ENCODE data around the gene GPR156.

DNA sequence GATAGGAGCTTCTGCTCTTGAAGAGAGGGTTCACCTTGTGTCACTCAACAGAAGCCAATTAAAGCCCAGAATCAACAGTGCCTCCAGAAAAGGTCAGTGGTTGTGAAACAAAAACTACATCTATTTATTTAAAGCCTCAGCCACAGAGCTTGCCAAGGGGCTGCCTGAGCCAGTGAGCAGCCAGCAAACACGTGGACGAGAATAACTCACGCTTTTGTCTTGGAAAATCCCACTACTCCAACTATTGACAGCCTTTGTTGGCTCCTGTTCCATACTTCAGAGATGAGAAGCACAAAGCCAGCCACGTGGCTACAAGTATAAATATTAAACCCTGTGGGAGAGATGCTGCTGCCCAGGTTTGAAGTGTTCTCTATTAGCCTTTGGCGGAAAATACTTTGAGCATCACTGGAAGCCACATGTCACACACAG, 10.3 kb downstream of the GPR156 start:
- TF ChIP-seq, protein P1, sequence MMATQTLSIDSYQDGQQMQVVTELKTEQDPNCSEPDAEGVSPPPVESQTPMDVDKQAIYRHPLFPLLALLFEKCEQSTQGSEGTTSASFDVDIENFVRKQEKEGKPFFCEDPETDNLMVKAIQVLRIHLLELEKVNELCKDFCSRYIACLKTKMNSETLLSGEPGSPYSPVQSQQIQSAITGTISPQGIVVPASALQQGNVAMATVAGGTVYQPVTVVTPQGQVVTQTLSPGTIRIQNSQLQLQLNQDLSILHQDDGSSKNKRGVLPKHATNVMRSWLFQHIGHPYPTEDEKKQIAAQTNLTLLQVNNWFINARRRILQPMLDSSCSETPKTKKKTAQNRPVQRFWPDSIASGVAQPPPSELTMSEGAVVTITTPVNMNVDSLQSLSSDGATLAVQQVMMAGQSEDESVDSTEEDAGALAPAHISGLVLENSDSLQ (IDR thresholded peaks at IDR 0.05), result no peak
- TF ChIP-seq SUZ12 (IDR thresholded peaks at IDR 0.05) (no peak), BHLHE40 (IDR thresholded peaks at IDR 0.05; ENCODE audit: borderline replicate concordance) (no peak), SP1 (IDR thresholded peaks at IDR 0.05) (no peak), ARNT (IDR thresholded peaks at IDR 0.05) (no peak), FOXA1 (IDR thresholded peaks at IDR 0.05) (no peak)

All from HEK293T (cell line).